Measurements from ENCODE around the gene HAUS8.
"Not testable (repeated sequence)": the region's sequence is repeated elsewhere in the genome, so short reads cannot be mapped to it uniquely, and the experiment has no call there.

Gene HAUS8

DNA sequence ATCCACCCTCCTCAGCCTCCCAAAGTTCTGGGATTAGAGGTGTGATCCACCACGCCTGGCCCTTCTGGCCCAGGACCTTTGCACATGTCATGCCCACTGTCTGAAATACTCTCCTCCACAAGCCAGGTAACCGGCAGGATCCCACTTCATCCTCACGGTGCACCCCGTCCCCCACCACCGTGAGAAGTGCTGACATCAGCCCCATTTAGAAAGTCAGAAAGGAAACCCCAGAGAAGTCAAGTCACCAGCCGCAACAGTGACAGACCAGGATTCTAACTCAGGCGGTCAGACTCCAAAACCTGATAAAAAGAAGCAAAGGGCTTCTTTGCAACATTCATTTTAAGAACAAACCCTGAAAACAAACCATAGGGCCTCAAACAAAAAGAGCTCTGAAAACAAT is 52.5 kb downstream of the HAUS8 start:
- H3K27ac ChIP-seq = no peak overlapping the region
- TF ChIP-seq, protein P1, sequence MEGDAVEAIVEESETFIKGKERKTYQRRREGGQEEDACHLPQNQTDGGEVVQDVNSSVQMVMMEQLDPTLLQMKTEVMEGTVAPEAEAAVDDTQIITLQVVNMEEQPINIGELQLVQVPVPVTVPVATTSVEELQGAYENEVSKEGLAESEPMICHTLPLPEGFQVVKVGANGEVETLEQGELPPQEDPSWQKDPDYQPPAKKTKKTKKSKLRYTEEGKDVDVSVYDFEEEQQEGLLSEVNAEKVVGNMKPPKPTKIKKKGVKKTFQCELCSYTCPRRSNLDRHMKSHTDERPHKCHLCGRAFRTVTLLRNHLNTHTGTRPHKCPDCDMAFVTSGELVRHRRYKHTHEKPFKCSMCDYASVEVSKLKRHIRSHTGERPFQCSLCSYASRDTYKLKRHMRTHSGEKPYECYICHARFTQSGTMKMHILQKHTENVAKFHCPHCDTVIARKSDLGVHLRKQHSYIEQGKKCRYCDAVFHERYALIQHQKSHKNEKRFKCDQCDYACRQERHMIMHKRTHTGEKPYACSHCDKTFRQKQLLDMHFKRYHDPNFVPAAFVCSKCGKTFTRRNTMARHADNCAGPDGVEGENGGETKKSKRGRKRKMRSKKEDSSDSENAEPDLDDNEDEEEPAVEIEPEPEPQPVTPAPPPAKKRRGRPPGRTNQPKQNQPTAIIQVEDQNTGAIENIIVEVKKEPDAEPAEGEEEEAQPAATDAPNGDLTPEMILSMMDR (IDR thresholded peaks at IDR 0.05) = no peak
- TF ChIP-seq ZFX (IDR thresholded peaks at IDR 0.05; ENCODE audit: borderline replicate concordance) = no peak

DNA sequence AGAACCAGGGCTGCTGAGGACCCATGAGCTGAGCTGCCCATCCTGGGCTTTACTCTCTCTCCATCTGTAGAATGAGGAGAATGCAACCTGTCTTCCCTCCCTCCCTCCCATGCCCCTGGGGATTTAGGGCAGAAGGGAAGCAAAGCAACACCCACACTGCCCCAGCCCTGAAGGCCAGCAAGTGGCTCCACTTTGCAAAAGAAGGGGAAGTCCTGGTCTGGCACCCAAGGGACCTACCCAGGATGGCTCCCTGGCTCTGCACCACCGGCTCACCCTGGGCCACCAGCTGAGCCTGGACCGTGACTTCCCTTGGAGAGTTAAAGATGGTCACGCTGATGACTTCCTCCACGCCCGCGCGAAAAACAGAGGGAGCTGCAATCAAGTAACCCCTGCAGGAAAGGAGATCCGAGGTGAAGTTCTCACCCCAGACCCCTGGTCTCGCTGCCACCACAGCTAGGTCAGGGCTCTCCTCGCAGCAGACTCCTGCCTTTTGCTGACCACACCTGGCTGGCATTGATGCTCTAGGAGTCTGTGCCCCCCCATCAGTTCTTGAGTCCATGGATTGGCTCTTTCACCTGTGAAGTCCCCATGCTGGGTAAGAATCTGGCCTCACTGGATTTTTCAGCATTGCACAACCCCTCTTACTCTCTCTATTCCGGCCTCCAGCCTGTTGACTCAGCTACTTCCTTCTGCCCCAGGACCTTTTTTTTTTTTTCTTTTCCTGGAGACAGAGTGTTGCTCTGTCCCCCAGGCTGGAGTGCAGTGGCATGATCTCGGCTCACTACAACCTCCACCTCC is 53.3 kb downstream of the HAUS8 start:
- TF ChIP-seq, protein P1 (IDR thresholded peaks at IDR 0.05) = no peak
- no peak for TF ChIP-seq ZFX (IDR thresholded peaks at IDR 0.05; ENCODE audit: borderline replicate concordance)
- H3K27ac ChIP-seq = no peak overlapping the region

DNA sequence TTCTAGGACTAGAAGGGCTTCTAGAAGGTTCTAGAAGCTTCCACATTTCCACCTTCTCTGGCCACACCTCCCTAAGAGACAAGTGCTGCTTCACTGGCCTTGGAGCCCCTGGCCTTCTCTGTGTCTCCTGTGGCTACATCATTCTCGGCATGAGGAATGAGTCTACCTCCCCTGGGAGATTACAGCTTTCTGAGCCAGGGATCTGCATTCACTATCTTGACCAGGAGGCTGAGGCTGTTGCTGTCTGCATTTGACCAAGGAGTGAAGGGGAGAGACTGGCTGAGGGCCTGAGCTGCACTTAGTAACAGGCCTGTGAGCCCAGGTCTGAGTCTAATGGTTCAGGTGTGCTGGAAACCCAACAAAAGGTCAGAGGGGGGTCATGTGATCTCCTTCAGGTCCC is 53.9 kb downstream of the HAUS8 start:
- no peak for TF ChIP-seq ZFX (IDR thresholded peaks at IDR 0.05; ENCODE audit: borderline replicate concordance)
- TF ChIP-seq, protein P1 (IDR thresholded peaks at IDR 0.05) = no peak
- H3K27ac ChIP-seq = no peak overlapping the region

- H3K27ac ChIP-seq = no peak overlapping the region
- no peak for TF ChIP-seq ZFX (IDR thresholded peaks at IDR 0.05; ENCODE audit: borderline replicate concordance)
- TF ChIP-seq, protein P1 (IDR thresholded peaks at IDR 0.05) = no peak
These were observed 54.4 kb downstream of the HAUS8 start for GRCh38 chr19:17020823-17021222.

DNA sequence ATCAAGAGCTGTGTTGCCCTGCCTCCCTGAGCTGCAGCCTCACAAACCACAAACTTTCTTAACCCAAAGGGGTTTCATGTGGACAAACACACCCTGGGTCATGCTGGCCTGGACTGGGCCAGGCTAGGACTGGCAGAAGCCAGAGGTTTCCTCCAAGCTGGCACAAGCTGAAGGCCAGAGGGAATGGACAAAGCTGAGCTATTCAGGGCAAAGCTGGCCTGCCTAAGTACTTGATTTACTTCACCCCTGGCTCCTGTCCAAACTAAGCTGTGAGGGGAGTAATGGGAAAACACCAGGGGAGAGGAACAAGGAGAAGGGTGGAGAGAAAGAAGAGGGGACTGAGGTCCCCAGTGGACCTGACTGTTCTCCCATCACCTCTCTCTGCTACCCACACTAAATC is 54.9 kb downstream of the HAUS8 start:
- no peak for TF ChIP-seq ZFX (IDR thresholded peaks at IDR 0.05; ENCODE audit: borderline replicate concordance)
- TF ChIP-seq, protein P1 (IDR thresholded peaks at IDR 0.05) = no peak
- no peak overlapping the region for H3K27ac ChIP-seq

DNA sequence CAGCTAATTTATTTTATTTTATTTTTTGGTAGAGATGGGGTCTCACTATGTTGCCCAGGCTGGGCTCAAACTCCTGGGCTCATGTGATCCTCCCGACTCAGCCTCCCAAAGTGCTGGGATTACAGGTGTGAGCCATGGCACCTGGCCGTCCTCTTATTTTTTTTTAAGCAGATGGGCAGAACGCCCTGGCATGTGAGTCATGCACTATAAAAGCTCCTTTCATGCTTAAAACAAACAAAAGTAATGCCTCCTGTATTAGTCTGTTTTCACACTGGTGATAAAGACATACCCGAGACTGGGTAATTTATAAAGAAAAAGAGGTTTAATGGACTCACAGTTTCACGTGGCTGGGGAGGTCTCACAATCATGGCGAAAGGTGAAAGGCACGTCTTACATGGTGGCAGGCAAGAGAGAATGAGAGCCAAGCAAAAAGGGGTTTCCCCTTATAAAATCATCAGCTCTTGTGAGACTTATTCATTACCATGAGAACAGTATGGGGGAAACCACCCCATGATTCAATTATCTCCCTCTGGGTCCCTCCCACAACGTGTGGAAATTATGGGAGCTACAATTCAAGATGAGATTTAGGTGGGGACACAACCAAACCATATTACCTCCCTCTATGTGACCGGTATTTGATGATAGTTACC is 60.9 kb downstream of the HAUS8 start:
- H3K27ac ChIP-seq = not testable (repeated sequence)

DNA sequence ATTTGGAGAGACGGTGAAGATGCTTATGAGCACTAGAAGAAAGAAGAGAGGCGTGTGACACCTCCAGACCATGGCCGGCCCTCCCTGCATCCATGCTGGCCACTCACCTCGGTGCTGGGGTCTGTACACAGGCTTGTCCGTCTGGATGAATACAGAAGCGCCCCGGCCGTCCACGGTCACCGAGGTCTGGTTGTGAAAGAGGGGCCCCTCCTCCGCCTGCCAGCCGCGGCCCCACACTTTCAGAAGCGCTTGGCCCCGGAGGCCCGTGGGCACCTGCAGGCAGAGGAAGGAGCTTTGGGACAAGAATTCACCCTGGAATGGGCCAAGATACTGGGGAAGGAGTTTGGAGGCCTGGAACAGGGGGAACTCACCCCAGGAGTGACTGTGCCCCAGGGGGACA is 63.8 kb downstream of the HAUS8 start:
- H3K27ac ChIP-seq = no peak overlapping the region
- TF ChIP-seq, protein P1 (IDR thresholded peaks at IDR 0.05) = no peak
- no peak for TF ChIP-seq ZFX (IDR thresholded peaks at IDR 0.05; ENCODE audit: borderline replicate concordance)

Measured in 22Rv1 (cell line).